Upper lobe of left lung (tissue), 6 donors: Measurements from ENCODE around the gene GOSR2. TPM values are rescaled to one million over a fixed set of nuclear protein-coding genes. Genes with fewer than 3 reads are reported as not detected.

Experiments used
- ATAC-seq, 2 donors: fragments of 200-7000 bp; cut with Tn5 transposase; one replicate each; pipeline ENCODE4 v1.9.1; 2022; ENCODE audit warnings: mild to moderate bottlenecking in 2 of 2, moderate library complexity in 2 of 2; ENCODE audit not compliant: low FRiP score in 2 of 2
- DNase-seq, 2 donors: peaks; one replicate each; pipeline ENCODE4 v3.0.0-alpha.2; 2019 to 2020
- H3K27ac ChIP-seq, 4 donors: fragments of 200-600 bp; sonication (generic); one replicate each; pipeline ENCODE4 v1.5.1; 2016 to 2019
- H3K27me3 ChIP-seq, 4 donors: fragments of 200-600 bp; sonication (generic); one replicate each; pipeline ENCODE4 v1.5.1; 2017 to 2019
- H3K36me3 ChIP-seq, 4 donors: fragments of 200-600 bp; sonication (generic); one replicate each; pipeline ENCODE4 v1.5.1; 2016 to 2019
- H3K4me1 ChIP-seq, 4 donors: fragments of 200-600 bp; sonication (generic); one replicate each; pipeline ENCODE4 v1.5.1; 2018 to 2019
- H3K4me3 ChIP-seq, 4 donors: fragments of 200-600 bp; sonication (generic); one replicate each; pipeline ENCODE4 v1.5.1; 2017 to 2019; ENCODE audit warnings: mild to moderate bottlenecking in 2 of 4, moderate library complexity in 1 of 4
- H3K9me3 ChIP-seq, 4 donors: fragments of 200-600 bp; sonication (generic); one replicate each; pipeline ENCODE4 v1.5.1; 2018 to 2019
- CTCF ChIP-seq, 6 experiments: fragments of 450-650 bp in 4 of 6; fragments of 200-600 bp in 2 of 6; sonication (generic) in 2 of 6; IDR thresholded peaks; one replicate each; pipeline ENCODE4 v1.5.1; 2016 to 2019; ENCODE audit warnings: antibody characterized with exemption in 6 of 6
- EP300 ChIP-seq, 4 donors: sonication (generic); formaldehyde crosslinking; IDR thresholded peaks; one replicate each; pipeline ENCODE4 v1.5.1; 2017; ENCODE audit warnings: antibody characterized with exemption in 4 of 4, control low read depth in 2 of 4
- POLR2A ChIP-seq, 4 donors: fragments of 450-650 bp; IDR thresholded peaks; one replicate each; pipeline ENCODE4 v1.5.1; 2016 to 2017; ENCODE audit warnings: antibody characterized with exemption in 4 of 4, mild to moderate bottlenecking in 2 of 4
- POLR2AphosphoS5 ChIP-seq, 2 donors: sonication (generic); formaldehyde crosslinking; IDR thresholded peaks; one replicate each; pipeline ENCODE4 v1.5.1; 2017; ENCODE audit warnings: antibody characterized with exemption in 2 of 2
- WGBS, 2 donors: methylation state at CpG; one replicate each; pipeline ENCODE4 v1.1.5; 2017 to 2018; 5-methylcytosine and 5-hydroxymethylcytosine counted together
- small RNA-seq, 4 donors: library from RNA; depleted of rRNA; stranded (forward); fragments of <200 nt; gene quantifications; one replicate each; pipeline ENCODE3, GENCODE V24; 2016
- total RNA-seq, 6 donors: library from RNA; depleted of rRNA in 4 of 6; stranded (reverse); fragments of >200 nt in 4 of 6; gene quantifications; one replicate each; pipeline versions ENCODE4 v1.1.0 to v1.2.1, GENCODE V29; 2016 to 2021
- donor health status: DM: no; HTN: no; CAD: no; lungs with moderate emphysema.
- donor health status: DM: no; HTN: yes; CAD: no; lungs with severe emphysema.

Gene GOSR2
- total RNA-seq, 6 donors from 2014 or later: 40.3 to 79.6 (median 50.8) TPM

DNA sequence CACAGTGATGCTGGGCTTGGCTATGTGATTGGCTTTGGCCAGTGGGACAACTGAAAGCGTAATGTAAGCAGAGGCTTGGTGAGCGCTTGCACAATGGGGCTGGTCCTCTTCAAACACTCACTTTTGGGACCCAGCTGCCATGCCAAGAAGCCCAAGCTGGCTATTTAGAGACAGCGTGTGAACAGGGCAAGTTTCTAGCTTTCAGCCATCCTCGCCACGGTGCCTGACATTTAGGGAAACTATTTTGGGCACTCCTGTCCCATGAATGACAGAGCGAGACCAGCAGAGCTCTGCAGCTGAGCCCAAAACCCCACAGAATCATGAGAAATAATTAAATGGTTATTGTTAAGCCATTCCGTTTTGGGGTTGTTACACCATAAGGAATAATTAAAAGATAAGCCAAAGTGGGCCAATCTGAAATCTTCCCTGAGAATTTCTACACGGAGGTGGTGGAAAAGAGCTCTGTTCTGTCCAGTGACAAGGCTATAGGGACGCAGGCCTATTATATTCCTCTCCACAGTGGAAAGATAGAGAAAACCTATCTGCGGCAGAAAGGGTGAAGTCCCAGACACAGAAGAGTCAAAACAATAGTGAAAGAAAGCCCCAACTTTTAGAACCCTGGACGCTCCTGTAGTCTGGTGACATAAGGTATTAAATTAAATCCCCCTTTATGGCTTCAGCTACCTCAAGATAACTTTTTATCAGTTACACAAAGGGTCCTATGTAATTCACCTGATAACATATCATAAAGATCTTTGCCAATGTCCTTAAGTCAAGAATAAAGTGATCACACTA is 66.9 kb downstream of the GOSR2 start:
- ATAC-seq: no peak
- no peak for DNase-seq
- 80 to 89% methylated on average over 11 of the region's 11 CpGs for WGBS, 2 donors

GRCh38 chr17:46991617-46992016 is 68.7 kb downstream of the GOSR2 start:
- H3K27ac ChIP-seq: no peak overlapping the region
- H3K9me3 ChIP-seq: no peaks in the 10 kb centered on the region
- 86 to 88% methylated on average over 1 of the region's 1 CpG for WGBS, 2 donors
- H3K27me3 ChIP-seq: no peaks in the 10 kb centered on the region
- no peak overlapping the region for H3K4me3 ChIP-seq
- TF ChIP-seq POLR2A (IDR thresholded peaks at IDR 0.05): no peak
- no peak for TF ChIP-seq POLR2AphosphoS5 (IDR thresholded peaks at IDR 0.05)
- TF ChIP-seq CTCF (IDR thresholded peaks at IDR 0.05): no peak
- TF ChIP-seq EP300 (IDR thresholded peaks at IDR 0.05): no peak
- no peak for DNase-seq
- H3K36me3 ChIP-seq: no peaks in the 10 kb centered on the region
- H3K4me1 ChIP-seq: no peaks in the 10 kb centered on the region
- ATAC-seq: no peak

More for the DNA sequence above, 66.9 kb downstream of the GOSR2 start:
- Histone ChIP-seq H3K9me3 (no peaks in the 10 kb centered on the region), H3K4me3 (no peak overlapping the region), H3K27me3 (no peaks in the 10 kb centered on the region), H3K27ac (no peak overlapping the region), H3K36me3 (no peaks in the 10 kb centered on the region), H3K4me1 (no peaks in the 10 kb centered on the region)
- TF ChIP-seq POLR2AphosphoS5 (IDR thresholded peaks at IDR 0.05): no peak
- TF ChIP-seq EP300 (IDR thresholded peaks at IDR 0.05): no peak
- TF ChIP-seq CTCF (IDR thresholded peaks at IDR 0.05): no peak
- no peak for TF ChIP-seq POLR2A (IDR thresholded peaks at IDR 0.05)

Small RNA genes within 50 kb of the gene (small RNA-seq; reads per million reads assigned to genes)
- gene MIR5089: 0 to 0.33 (median 0) reads per million in 4 donors
- gene RNU6ATAC3P: 0 to 0.07 (median 0) reads per million in 4 donors

Other genes starting within 250 kb of the GOSR2 start
- gene WNT3, start 104.5 kb upstream of the GOSR2 start, total RNA-seq: 1 to 10 TPM; 1.1 to 4.6 (median 1.9) TPM
- 1 to 10 TPM in 2 of 6 donors, under 1 TPM in 1, not detected in 3; 0.26 to 8.3 (median 1.8) TPM for gene WNT9B, start 71.6 kb upstream of the GOSR2 start, total RNA-seq
- gene RPRML, start 56.1 kb downstream of the GOSR2 start, total RNA-seq: 1 to 10 TPM in 1 of 6 donors, under 1 TPM in 2, not detected in 3; 0.30 to 3.9 (median 0.91) TPM